ENCODE measurements around the gene PARN. TPM values are rescaled to one million over a fixed set of nuclear protein-coding genes. Genes with fewer than 3 reads are reported as not detected.

Gene PARN
- total RNA-seq, 1 experiment from 2014 or later: 42.5 TPM

DNA sequence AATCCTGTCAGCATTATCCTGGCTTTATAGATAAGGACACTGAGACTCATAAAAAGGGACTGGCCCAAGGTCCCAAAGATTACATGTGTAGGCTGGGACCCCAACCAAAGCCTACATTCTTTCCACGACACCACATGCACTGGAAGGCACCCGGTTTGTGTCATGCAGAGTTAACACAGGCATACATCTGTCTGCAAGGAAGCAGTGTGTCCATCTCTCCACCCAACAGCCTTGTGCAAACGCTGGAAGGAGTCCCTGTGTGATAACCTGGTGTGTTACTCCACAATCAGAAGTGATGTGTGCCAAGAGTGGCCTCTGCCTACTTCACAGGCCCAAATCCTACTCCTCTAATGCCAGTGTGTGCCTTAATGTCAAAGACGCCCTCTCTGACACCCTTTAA is 139.8 kb downstream of the PARN start:
- CTCF ChIA-PET: no interaction called here

More for the DNA sequence above, 139.8 kb downstream of the PARN start:
- H3K36me3 ChIP-seq (ENCODE audit: control insufficient read depth in 1 of 2, insufficient read depth in 2 of 2, low read length in 2 of 2): no peaks in the 10 kb centered on the region
- peaks cover 23 to 42% of the 10 kb centered on the region in 2 experiments for H3K4me1 ChIP-seq (ENCODE audit: control insufficient read depth in 1 of 2, insufficient read depth in 2 of 2, low read length in 2 of 2)
- intact Hi-C loops (cut with micrococcal nuclease): no loop called here
- H3K9me3 ChIP-seq (ENCODE audit: control insufficient read depth in 1 of 2, insufficient read depth in 1 of 2, low read depth in 1 of 2, low read length in 2 of 2): no peaks in the 10 kb centered on the region
- no peaks in the 10 kb centered on the region for H3K27me3 ChIP-seq (ENCODE audit: insufficient read depth, low read length)
- no peak overlapping the region for H3K4me2 ChIP-seq (ENCODE audit: low read length)
- no peak overlapping the region for H3K4me3 ChIP-seq (replicated peaks in 1 of 2; ENCODE audit: low read depth in 1 of 2, low read length in 2 of 2)
- TF ChIP-seq POLR2AphosphoS5 (IDR thresholded peaks at IDR 0.05; ENCODE audit: low read depth, low read length) (no peak), ZNF274 (IDR thresholded peaks at IDR 0.05; ENCODE audit: low read depth, low read length) (no peak), TCF7L2 (IDR thresholded peaks at IDR 0.05; ENCODE audit: borderline replicate concordance, extremely low read depth, insufficient read depth, insufficient read length) (no peak)
- TF ChIP-seq, protein P1, sequence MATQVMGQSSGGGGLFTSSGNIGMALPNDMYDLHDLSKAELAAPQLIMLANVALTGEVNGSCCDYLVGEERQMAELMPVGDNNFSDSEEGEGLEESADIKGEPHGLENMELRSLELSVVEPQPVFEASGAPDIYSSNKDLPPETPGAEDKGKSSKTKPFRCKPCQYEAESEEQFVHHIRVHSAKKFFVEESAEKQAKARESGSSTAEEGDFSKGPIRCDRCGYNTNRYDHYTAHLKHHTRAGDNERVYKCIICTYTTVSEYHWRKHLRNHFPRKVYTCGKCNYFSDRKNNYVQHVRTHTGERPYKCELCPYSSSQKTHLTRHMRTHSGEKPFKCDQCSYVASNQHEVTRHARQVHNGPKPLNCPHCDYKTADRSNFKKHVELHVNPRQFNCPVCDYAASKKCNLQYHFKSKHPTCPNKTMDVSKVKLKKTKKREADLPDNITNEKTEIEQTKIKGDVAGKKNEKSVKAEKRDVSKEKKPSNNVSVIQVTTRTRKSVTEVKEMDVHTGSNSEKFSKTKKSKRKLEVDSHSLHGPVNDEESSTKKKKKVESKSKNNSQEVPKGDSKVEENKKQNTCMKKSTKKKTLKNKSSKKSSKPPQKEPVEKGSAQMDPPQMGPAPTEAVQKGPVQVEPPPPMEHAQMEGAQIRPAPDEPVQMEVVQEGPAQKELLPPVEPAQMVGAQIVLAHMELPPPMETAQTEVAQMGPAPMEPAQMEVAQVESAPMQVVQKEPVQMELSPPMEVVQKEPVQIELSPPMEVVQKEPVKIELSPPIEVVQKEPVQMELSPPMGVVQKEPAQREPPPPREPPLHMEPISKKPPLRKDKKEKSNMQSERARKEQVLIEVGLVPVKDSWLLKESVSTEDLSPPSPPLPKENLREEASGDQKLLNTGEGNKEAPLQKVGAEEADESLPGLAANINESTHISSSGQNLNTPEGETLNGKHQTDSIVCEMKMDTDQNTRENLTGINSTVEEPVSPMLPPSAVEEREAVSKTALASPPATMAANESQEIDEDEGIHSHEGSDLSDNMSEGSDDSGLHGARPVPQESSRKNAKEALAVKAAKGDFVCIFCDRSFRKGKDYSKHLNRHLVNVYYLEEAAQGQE (IDR thresholded peaks at IDR 0.05; ENCODE audit: low read depth): no peak
- TF ChIP-seq, protein P2, sequence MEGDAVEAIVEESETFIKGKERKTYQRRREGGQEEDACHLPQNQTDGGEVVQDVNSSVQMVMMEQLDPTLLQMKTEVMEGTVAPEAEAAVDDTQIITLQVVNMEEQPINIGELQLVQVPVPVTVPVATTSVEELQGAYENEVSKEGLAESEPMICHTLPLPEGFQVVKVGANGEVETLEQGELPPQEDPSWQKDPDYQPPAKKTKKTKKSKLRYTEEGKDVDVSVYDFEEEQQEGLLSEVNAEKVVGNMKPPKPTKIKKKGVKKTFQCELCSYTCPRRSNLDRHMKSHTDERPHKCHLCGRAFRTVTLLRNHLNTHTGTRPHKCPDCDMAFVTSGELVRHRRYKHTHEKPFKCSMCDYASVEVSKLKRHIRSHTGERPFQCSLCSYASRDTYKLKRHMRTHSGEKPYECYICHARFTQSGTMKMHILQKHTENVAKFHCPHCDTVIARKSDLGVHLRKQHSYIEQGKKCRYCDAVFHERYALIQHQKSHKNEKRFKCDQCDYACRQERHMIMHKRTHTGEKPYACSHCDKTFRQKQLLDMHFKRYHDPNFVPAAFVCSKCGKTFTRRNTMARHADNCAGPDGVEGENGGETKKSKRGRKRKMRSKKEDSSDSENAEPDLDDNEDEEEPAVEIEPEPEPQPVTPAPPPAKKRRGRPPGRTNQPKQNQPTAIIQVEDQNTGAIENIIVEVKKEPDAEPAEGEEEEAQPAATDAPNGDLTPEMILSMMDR (IDR thresholded peaks at IDR 0.05 in 2 of 3, conservative IDR thresholded peaks at IDR 0.05 in 1 of 3; ENCODE audit: borderline replicate concordance in 1 of 3, insufficient read depth in 1 of 3, low read depth in 2 of 3, low read length in 2 of 3): no peak
- H3K9ac ChIP-seq (ENCODE audit: low read length): no peak overlapping the region
- no peak for ATAC-seq
- POLR2A ChIA-PET: no interaction called here
- DNase-seq (ENCODE audit: low read depth, low spot score): no peak
- RAD21 ChIA-PET (ENCODE audit: low non-redundant PET in 1 of 2, low total read pairs in 2 of 2, uncharacterized antibody in 2 of 2, unreplicated experiment in 2 of 2): no interaction called here
- H3K27ac ChIP-seq (ENCODE audit: low read depth, low read length): no peak overlapping the region
- H3K79me2 ChIP-seq (ENCODE audit: insufficient read depth, low read length): peaks cover 5% of the 10 kb centered on the region; the same call in 1 of the 2 replicates
- no peak overlapping the region for H2AFZ ChIP-seq (ENCODE audit: low read depth, low read length, poor library complexity, severe bottlenecking)
- no peaks in the 10 kb centered on the region for H4K20me1 ChIP-seq (ENCODE audit: insufficient read depth)
- no peaks in the 10 kb centered on the region for H3K9me2 ChIP-seq (ENCODE audit: insufficient read depth)
- BruUV-seq (replicated peaks): no TSS peak
